ENCODE results near the gene MYO18A.

The MYO18A gene

GRCh38 chr17:29100296-29100695 lies 79.9 kb downstream of the MYO18A start:
- in situ Hi-C loops (cut with HindIII; ENCODE audit: low sequenced_read_pairs) = no loop called here
- DNase-seq (ENCODE audit: low read depth, low spot score) = no peak
- H3K4me3 ChIP-seq (ENCODE audit: low read depth, low read length) = no peak overlapping the region
- no peak for TF ChIP-seq CTCF (IDR thresholded peaks at IDR 0.05; ENCODE audit: low read depth, low read length)

- no peak for DNase-seq (ENCODE audit: low read depth, low spot score)
- in situ Hi-C loops (cut with HindIII; ENCODE audit: low sequenced_read_pairs) = no loop called here
- TF ChIP-seq CTCF (IDR thresholded peaks at IDR 0.05; ENCODE audit: low read depth, low read length) = no peak
- no peak overlapping the region for H3K4me3 ChIP-seq (ENCODE audit: low read depth, low read length)
Observed at GRCh38 chr17:29099527-29099926, 80.7 kb downstream of the MYO18A start.

GRCh38 chr17:29096094-29096493 lies 84.1 kb downstream of the MYO18A start:
- H3K4me3 ChIP-seq (ENCODE audit: low read depth, low read length) = no peak overlapping the region
- no peak for TF ChIP-seq CTCF (IDR thresholded peaks at IDR 0.05; ENCODE audit: low read depth, low read length)
- DNase-seq (ENCODE audit: low read depth, low spot score) = no peak
- in situ Hi-C loops (cut with HindIII; ENCODE audit: low sequenced_read_pairs) = no loop called here

GRCh38 chr17:29095439-29095838 lies 84.8 kb downstream of the MYO18A start:
- DNase-seq (ENCODE audit: low read depth, low spot score) = no peak
- in situ Hi-C loops (cut with HindIII; ENCODE audit: low sequenced_read_pairs) = no loop called here
- H3K4me3 ChIP-seq (ENCODE audit: low read depth, low read length) = no peak overlapping the region
- no peak for TF ChIP-seq CTCF (IDR thresholded peaks at IDR 0.05; ENCODE audit: low read depth, low read length)

- DNase-seq (ENCODE audit: low read depth, low spot score) = no peak
- in situ Hi-C loops (cut with HindIII; ENCODE audit: low sequenced_read_pairs) = no loop called here
- TF ChIP-seq CTCF (IDR thresholded peaks at IDR 0.05; ENCODE audit: low read depth, low read length) = no peak
- H3K4me3 ChIP-seq (ENCODE audit: low read depth, low read length) = no peak overlapping the region
Observed at GRCh38 chr17:29094101-29094708, 86.0 kb downstream of the MYO18A start.

- in situ Hi-C loops (cut with HindIII; ENCODE audit: low sequenced_read_pairs) = no loop called here
- TF ChIP-seq CTCF (IDR thresholded peaks at IDR 0.05; ENCODE audit: low read depth, low read length) = no peak
- no peak overlapping the region for H3K4me3 ChIP-seq (ENCODE audit: low read depth, low read length)
- DNase-seq (ENCODE audit: low read depth, low spot score) = no peak
Observed at GRCh38 chr17:29093090-29093871, 86.9 kb downstream of the MYO18A start.
